DND-41 (cell line): Measurements from ENCODE around the gene ZFAND4.
A peak's percentile ranks its signal among the peaks of the same experiment; 100 is the strongest.

ENCODE experiments used
- ATAC-seq: fragments of 200-7000 bp; cut with Tn5 transposase; 3 replicates; pipeline ENCODE4 v1.9.1; 2021; ENCODE audit warnings: low read depth; ENCODE audit not compliant: insufficient read depth
- DNase-seq: peaks from one replicate; pipeline ENCODE4 v3.0.0-alpha.2; 2020
- H2AFZ ChIP-seq: 2 replicates; pipeline ENCODE4 v1.6.0; 2012; ENCODE audit warnings: low read depth, low read length
- H3K27ac ChIP-seq: 2 replicates; pipeline ENCODE4 v1.5.1; 2012; ENCODE audit warnings: low read length, inconsistent platforms
- H3K27me3 ChIP-seq: fragments of 200-600 bp; sonication (generic); 2 replicates; pipeline ENCODE4 v1.6.0; 2012; ENCODE audit warnings: low read length, mild to moderate bottlenecking, inconsistent platforms; ENCODE audit not compliant: insufficient read depth, poor library complexity
- H3K36me3 ChIP-seq: 2 replicates; pipeline ENCODE4 v1.5.1; 2012; ENCODE audit warnings: low read length, inconsistent platforms; ENCODE audit not compliant: insufficient read depth
- H3K4me1 ChIP-seq: 2 replicates; pipeline ENCODE4 v1.5.1; 2012; ENCODE audit warnings: mild to moderate bottlenecking, low read length; ENCODE audit not compliant: insufficient read depth
- H3K4me2 ChIP-seq: 2 replicates; pipeline ENCODE4 v1.6.0; 2012; ENCODE audit warnings: mild to moderate bottlenecking, moderate library complexity, low read length, inconsistent platforms; ENCODE audit not compliant: insufficient read depth
- H3K4me3 ChIP-seq, 2 experiments: fragments of 200-600 bp in 1 of 2; shearing (Covaris generic) in 1 of 2; 2 replicates each; pipeline ENCODE4 v1.5.1; 2012 to 2016; ENCODE audit warnings: inconsistent platforms in 2 of 2, low read length in 2 of 2, mild to moderate bottlenecking in 2 of 2, low read depth in 1 of 2, moderate library complexity in 1 of 2
- H3K79me2 ChIP-seq: 2 replicates; pipeline ENCODE4 v1.6.0; 2012; ENCODE audit warnings: low read length, inconsistent platforms; ENCODE audit not compliant: insufficient read depth
- H3K9ac ChIP-seq: 2 replicates; pipeline ENCODE4 v1.6.0; 2012; ENCODE audit warnings: low read depth, mild to moderate bottlenecking, inconsistent platforms, low read length, moderate library complexity
- H3K9me3 ChIP-seq: 2 replicates; pipeline ENCODE4 v1.5.1; 2012; ENCODE audit warnings: low read length, moderate library complexity, mild to moderate bottlenecking, inconsistent platforms; ENCODE audit not compliant: insufficient read depth, severe bottlenecking
- H4K20me1 ChIP-seq: 2 replicates; pipeline ENCODE4 v1.6.0; 2012; ENCODE audit warnings: low read length; ENCODE audit not compliant: insufficient read depth
- EZH2 ChIP-seq: IDR thresholded peaks from 3 replicates; pipeline ENCODE4 v1.6.1; 2012; ENCODE audit warnings: borderline replicate concordance, low read depth, mild to moderate bottlenecking, moderate library complexity, low read length, inconsistent platforms; ENCODE audit not compliant: severe bottlenecking
- TF ChIP-seq, protein P1 (sequence below): IDR thresholded peaks from 2 replicates; pipeline ENCODE4 v1.5.1; 2012; ENCODE audit warnings: borderline replicate concordance, low read length, moderate library complexity, mild to moderate bottlenecking; ENCODE audit not compliant: poor library complexity, severe bottlenecking; ENCODE audit errors: extremely low read depth

The ZFAND4 gene

GRCh38 chr10:45592432-45592831, 80.1 kb downstream of the ZFAND4 start:
- H3K36me3 ChIP-seq, result no peaks in the 10 kb centered on the region
- H3K9me3 ChIP-seq, result peaks cover 3% of the 10 kb centered on the region
- no peaks in the 10 kb centered on the region for H4K20me1 ChIP-seq
- H3K27me3 ChIP-seq, result no peaks in the 10 kb centered on the region
- H3K79me2 ChIP-seq, result peaks cover 16% of the 10 kb centered on the region
- DNase-seq, result no peak
- TF ChIP-seq, protein P1, sequence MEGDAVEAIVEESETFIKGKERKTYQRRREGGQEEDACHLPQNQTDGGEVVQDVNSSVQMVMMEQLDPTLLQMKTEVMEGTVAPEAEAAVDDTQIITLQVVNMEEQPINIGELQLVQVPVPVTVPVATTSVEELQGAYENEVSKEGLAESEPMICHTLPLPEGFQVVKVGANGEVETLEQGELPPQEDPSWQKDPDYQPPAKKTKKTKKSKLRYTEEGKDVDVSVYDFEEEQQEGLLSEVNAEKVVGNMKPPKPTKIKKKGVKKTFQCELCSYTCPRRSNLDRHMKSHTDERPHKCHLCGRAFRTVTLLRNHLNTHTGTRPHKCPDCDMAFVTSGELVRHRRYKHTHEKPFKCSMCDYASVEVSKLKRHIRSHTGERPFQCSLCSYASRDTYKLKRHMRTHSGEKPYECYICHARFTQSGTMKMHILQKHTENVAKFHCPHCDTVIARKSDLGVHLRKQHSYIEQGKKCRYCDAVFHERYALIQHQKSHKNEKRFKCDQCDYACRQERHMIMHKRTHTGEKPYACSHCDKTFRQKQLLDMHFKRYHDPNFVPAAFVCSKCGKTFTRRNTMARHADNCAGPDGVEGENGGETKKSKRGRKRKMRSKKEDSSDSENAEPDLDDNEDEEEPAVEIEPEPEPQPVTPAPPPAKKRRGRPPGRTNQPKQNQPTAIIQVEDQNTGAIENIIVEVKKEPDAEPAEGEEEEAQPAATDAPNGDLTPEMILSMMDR, result no peak
- TF ChIP-seq EZH2, result no peak
- ATAC-seq, result no peak
- H3K4me3 ChIP-seq, result no peak overlapping the region
- H3K27ac ChIP-seq, result no peak overlapping the region
- H3K4me1 ChIP-seq, result peaks cover 29% of the 10 kb centered on the region
- H2AFZ ChIP-seq, result no peak overlapping the region
- H3K9ac ChIP-seq, result no peak overlapping the region
- peak overlapping the region; percentile 76; the same call in 1 of the 2 replicates for H3K4me2 ChIP-seq

DNA sequence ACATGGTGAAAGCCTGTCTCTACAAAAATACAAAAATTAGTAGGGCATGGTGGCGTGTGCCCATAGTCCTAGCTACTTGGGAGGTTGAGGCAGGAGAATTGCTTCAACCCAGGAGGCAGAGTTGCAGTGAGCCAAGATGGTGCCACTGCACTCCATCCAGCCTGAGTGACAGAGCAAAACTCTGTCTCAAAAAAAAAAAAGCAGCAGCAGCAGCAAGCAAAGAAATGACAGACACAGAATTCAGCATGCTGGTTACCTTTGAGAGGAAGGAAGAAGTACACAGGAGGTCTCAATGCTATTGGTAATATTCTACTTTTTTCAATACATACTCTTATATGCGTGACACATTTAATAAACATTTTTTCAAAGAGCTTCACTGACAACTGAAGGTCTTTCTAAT, 81.3 kb downstream of the ZFAND4 start:
- H3K9me3 ChIP-seq, result peaks cover 3% of the 10 kb centered on the region
- no peak for DNase-seq
- TF ChIP-seq, protein P1, result no peak
- no peak for TF ChIP-seq EZH2
- peaks cover 29% of the 10 kb centered on the region for H3K4me1 ChIP-seq
- H3K4me3 ChIP-seq, result no peak overlapping the region
- no peaks in the 10 kb centered on the region for H4K20me1 ChIP-seq
- no peak overlapping the region for H3K27ac ChIP-seq
- H3K79me2 ChIP-seq, result peaks cover 18% of the 10 kb centered on the region
- H3K27me3 ChIP-seq, result no peaks in the 10 kb centered on the region
- H3K9ac ChIP-seq, result no peak overlapping the region
- H2AFZ ChIP-seq, result no peak overlapping the region
- H3K36me3 ChIP-seq, result no peaks in the 10 kb centered on the region
- ATAC-seq, result no peak
- H3K4me2 ChIP-seq, result 0 out of 2 replicates have a peak overlapping the region, but pooled peaks have one; percentile 22

DNA sequence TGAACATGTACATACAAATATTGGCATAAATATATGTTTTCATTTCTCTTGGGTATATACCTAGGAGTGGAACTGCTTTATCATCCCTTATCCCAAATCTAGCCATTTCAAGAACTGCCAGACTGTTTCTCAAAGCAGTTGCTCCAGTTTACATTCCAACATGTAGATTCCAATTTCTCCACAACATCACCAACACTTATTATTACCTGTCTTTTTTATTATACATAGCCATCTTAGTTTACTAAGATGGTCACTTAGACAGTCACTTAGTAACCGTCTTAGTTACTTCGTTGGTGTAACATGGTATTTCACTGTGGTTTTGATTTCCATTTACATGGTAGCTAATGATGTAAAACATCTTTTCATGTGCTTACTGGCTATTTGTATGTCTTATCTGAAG, 82.7 kb downstream of the ZFAND4 start:
- Histone ChIP-seq H3K4me1 (peaks cover 24% of the 10 kb centered on the region), H3K4me2 (no peak overlapping the region), H3K79me2 (peaks cover 24% of the 10 kb centered on the region), H3K4me3 (no peak overlapping the region), H3K27ac (no peak overlapping the region), H3K36me3 (no peaks in the 10 kb centered on the region), H3K27me3 (no peaks in the 10 kb centered on the region), H3K9ac (no peak overlapping the region), H2AFZ (no peak overlapping the region), H3K9me3 (peaks cover 3% of the 10 kb centered on the region), H4K20me1 (no peaks in the 10 kb centered on the region)
- ATAC-seq (no peak), DNase-seq (no peak)
- TF ChIP-seq, protein P1, result no peak
- TF ChIP-seq EZH2, result no peak

DNA sequence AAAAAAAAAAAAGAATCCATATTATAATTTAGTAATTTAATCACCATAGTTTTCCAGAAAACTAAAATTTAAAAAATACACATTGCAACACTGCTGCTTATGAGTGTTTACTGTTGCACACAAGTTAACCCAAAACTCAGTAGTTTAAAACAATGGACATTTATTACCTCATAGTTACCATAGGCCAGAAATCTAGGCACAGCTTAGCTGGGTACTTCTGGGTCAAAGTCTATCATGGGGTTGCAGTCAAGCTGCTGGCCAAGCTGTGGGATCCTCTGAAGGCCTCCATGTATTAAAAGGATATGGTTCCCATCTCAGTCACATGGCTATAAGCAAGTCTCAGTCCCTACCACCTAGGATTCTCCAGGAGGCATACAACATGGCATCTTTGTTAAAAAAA, 83.6 kb downstream of the ZFAND4 start:
- Histone ChIP-seq H3K79me2 (peaks cover 27% of the 10 kb centered on the region), H4K20me1 (no peaks in the 10 kb centered on the region), H2AFZ (no peak overlapping the region), H3K4me2 (no peak overlapping the region), H3K9me3 (peaks cover 3% of the 10 kb centered on the region), H3K27me3 (no peaks in the 10 kb centered on the region), H3K4me1 (peaks cover 22% of the 10 kb centered on the region), H3K9ac (no peak overlapping the region), H3K27ac (no peak overlapping the region), H3K4me3 (no peak overlapping the region), H3K36me3 (no peaks in the 10 kb centered on the region)
- DNase-seq, result no peak
- ATAC-seq, result no peak
- TF ChIP-seq, protein P1, result no peak
- TF ChIP-seq EZH2, result no peak
